HepG2 (cell line): Measurements from ENCODE around the gene E2F3. TPM values are rescaled to one million over a fixed set of nuclear protein-coding genes. Genes with fewer than 3 reads are reported as not detected.

Experiments
- ATF7 ChIP-seq, 2 experiments: fragments of 450-650 bp in 1 of 2; sonication (generic) in 1 of 2; formaldehyde crosslinking in 1 of 2; IDR thresholded peaks; 2 replicates each; pipeline versions ENCODE4 v1.4.0 to v1.6.1; 2016 to 2020; ENCODE audit warnings: antibody characterized with exemption in 1 of 2, mild to moderate bottlenecking in 1 of 2, missing genetic modification reagents in 1 of 2
- CTCF ChIP-seq: sonication (generic); formaldehyde crosslinking; IDR thresholded peaks from 2 replicates; pipeline ENCODE4 v1.5.0; 2020; ENCODE audit warnings: mild to moderate bottlenecking, missing genetic modification reagents, moderate library complexity
- DNMT1 ChIP-seq: sonication (generic); formaldehyde crosslinking; IDR thresholded peaks from 2 replicates; pipeline ENCODE4 v1.5.1; 2020; ENCODE audit warnings: mild to moderate bottlenecking, missing genetic modification reagents
- HINFP ChIP-seq: sonication (generic); formaldehyde crosslinking; IDR thresholded peaks from 2 replicates; pipeline ENCODE4 v1.4.0; 2020; ENCODE audit warnings: low read depth, mild to moderate bottlenecking, missing genetic modification reagents
- KDM5B ChIP-seq: sonication (generic); formaldehyde crosslinking; IDR thresholded peaks from 2 replicates; pipeline ENCODE4 v1.4.0; 2020; ENCODE audit warnings: missing genetic modification reagents, mild to moderate bottlenecking, borderline replicate concordance
- MBD4 ChIP-seq: IDR thresholded peaks from 2 replicates; pipeline ENCODE4 v1.6.1; 2012; ENCODE audit warnings: low read length, inconsistent platforms, borderline replicate concordance
- MZF1 ChIP-seq: sonication (generic); formaldehyde crosslinking; IDR thresholded peaks from 2 replicates; pipeline ENCODE4 v1.8.1; 2023; ENCODE audit warnings: mild to moderate bottlenecking, missing genetic modification reagents, borderline replicate concordance
- NFYC ChIP-seq: IDR thresholded peaks from 2 replicates; pipeline ENCODE4 v1.6.1; 2016; ENCODE audit warnings: missing genetic modification reagents, missing compliant biosample characterization
- PAF1 ChIP-seq: IDR thresholded peaks from 2 replicates; pipeline ENCODE4 v1.6.1; 2016; ENCODE audit warnings: missing genetic modification reagents, missing compliant biosample characterization
- PBX2 ChIP-seq: IDR thresholded peaks from 2 replicates; pipeline ENCODE4 v1.6.1; 2016; ENCODE audit warnings: control low read depth
- RFX5 ChIP-seq: IDR thresholded peaks from 2 replicates; pipeline ENCODE4 v1.6.1; 2011; ENCODE audit warnings: low read depth, low read length, improper control_type of control experiment
- SMAD1 ChIP-seq: sonication (generic); formaldehyde crosslinking; IDR thresholded peaks from 2 replicates; pipeline ENCODE4 v1.4.0; 2020; ENCODE audit warnings: missing genetic modification reagents, low read depth, mild to moderate bottlenecking, borderline replicate concordance
- TFDP1 ChIP-seq: IDR thresholded peaks from 2 replicates; pipeline ENCODE4 v1.6.1; 2016; ENCODE audit warnings: missing compliant biosample characterization, missing genetic modification reagents, borderline replicate concordance
- TP53 ChIP-seq: sonication (generic); formaldehyde crosslinking; conservative IDR thresholded peaks from 2 replicates; pipeline ENCODE4 v1.4.0; 2020; ENCODE audit warnings: missing genetic modification reagents
- YY1 ChIP-seq: IDR thresholded peaks from 2 replicates; pipeline ENCODE4 v1.6.1; 2011; ENCODE audit warnings: low read length, low read depth, moderate library complexity, mild to moderate bottlenecking; ENCODE audit not compliant: insufficient read depth, insufficient replicate concordance
- ZFP37 ChIP-seq: sonication (generic); formaldehyde crosslinking; IDR thresholded peaks from 2 replicates; pipeline ENCODE4 v1.4.0; 2020; ENCODE audit warnings: missing genetic modification reagents, borderline replicate concordance
- ZNF263 ChIP-seq: sonication (generic); formaldehyde crosslinking; IDR thresholded peaks from 2 replicates; pipeline ENCODE4 v1.4.0; 2020; ENCODE audit warnings: missing genetic modification reagents
- ZNF749 ChIP-seq: sonication (generic); formaldehyde crosslinking; IDR thresholded peaks from 2 replicates; pipeline ENCODE4 v1.8.0; 2022; ENCODE audit warnings: mild to moderate bottlenecking, missing genetic modification reagents, moderate library complexity, borderline replicate concordance
- polyA plus RNA-seq, 8 experiments: library from polyadenylated mRNA; depleted of rRNA in 3 of 8; stranded (reverse) in 7 of 8; unstranded in 1 of 8; fragments of >200 nt; fragmentation: Illumina TruSeq in 4 of 8; extraction: Trizol in 4 of 8; gene quantifications; 2 replicates each; pipeline versions ENCODE4 v1.2.1 to v1.2.3, GENCODE V29; 2011 to 2016; ENCODE audit warnings: low read depth in 4 of 8, missing spikeins in 1 of 8, mixed read lengths in 1 of 8; ENCODE audit not compliant: insufficient read depth in 1 of 8
- total RNA-seq, 5 experiments: library from RNA; depleted of rRNA; stranded (reverse); fragments of >200 nt; fragmentation: Illumina TruSeq; extraction: Trizol; gene quantifications; 2 replicates each; pipeline ENCODE4 v1.2.3, GENCODE V29; 2016; ENCODE audit warnings: low read depth in 1 of 5
- TF ChIP-seq, protein P1 (sequence below): conservative IDR thresholded peaks from 2 replicates; pipeline ENCODE4 v1.6.1; 2018; ENCODE audit warnings: missing genetic modification reagents

E2F3 gene
- total and polyA plus RNA-seq, 2 of the 13 experiments (the other 11 are each of a cell fraction or from before 2014, with no cell fraction given), result 8.5 to 12.7 TPM

- TF ChIP-seq RFX5, result peak; percentile 82
- peak; percentile 80; the same call in 1 of the 2 replicates for TF ChIP-seq TP53 (CRISPR knock-in tag)
- TF ChIP-seq, protein P1, sequence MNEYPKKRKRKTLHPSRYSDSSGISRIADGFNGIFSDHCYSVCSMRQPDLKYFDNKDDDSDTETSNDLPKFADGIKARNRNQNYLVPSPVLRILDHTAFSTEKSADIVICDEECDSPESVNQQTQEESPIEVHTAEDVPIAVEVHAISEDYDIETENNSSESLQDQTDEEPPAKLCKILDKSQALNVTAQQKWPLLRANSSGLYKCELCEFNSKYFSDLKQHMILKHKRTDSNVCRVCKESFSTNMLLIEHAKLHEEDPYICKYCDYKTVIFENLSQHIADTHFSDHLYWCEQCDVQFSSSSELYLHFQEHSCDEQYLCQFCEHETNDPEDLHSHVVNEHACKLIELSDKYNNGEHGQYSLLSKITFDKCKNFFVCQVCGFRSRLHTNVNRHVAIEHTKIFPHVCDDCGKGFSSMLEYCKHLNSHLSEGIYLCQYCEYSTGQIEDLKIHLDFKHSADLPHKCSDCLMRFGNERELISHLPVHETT (CRISPR knock-in tag), result peak; percentile 45
- TF ChIP-seq MBD4, result no peak
- peak; percentile 90 for TF ChIP-seq YY1
- no peak for TF ChIP-seq ATF7 (IDR thresholded peaks at IDR 0.05)
- peak; percentile 25; the same call in 1 of the 2 replicates for TF ChIP-seq ATF7 (CRISPR knock-in tag; IDR thresholded peaks at IDR 0.05)
- peak; percentile 76; the same call in 1 of the 2 replicates for TF ChIP-seq HINFP (CRISPR knock-in tag)
- TF ChIP-seq ZFP37 (CRISPR knock-in tag), result peak; percentile 89; the same call in 1 of the 2 replicates
- no peak for TF ChIP-seq CTCF
- peak; percentile 91 for TF ChIP-seq NFYC (CRISPR knock-in tag)
- no peak for TF ChIP-seq MZF1 (CRISPR knock-in tag)
- TF ChIP-seq PAF1 (CRISPR knock-in tag), result no peak
- TF ChIP-seq ZNF749, result peak; percentile 93
- peak; percentile 99 for TF ChIP-seq TFDP1
- TF ChIP-seq SMAD1 (CRISPR knock-in tag), result no peak
- TF ChIP-seq DNMT1, result no peak; the same call in 1 of the 2 replicates
- TF ChIP-seq PBX2 (CRISPR knock-in tag), result peak; percentile 23; the same call in 1 of the 2 replicates
- TF ChIP-seq KDM5B (CRISPR knock-in tag), result peak; percentile 89
- peak; percentile 78 for TF ChIP-seq ZNF263 (CRISPR knock-in tag)
These were observed at the start of gene E2F3 (continued) for GRCh38 chr6:20401205-20402091.
